ENCODE data around the gene CCDC93.

DNA sequence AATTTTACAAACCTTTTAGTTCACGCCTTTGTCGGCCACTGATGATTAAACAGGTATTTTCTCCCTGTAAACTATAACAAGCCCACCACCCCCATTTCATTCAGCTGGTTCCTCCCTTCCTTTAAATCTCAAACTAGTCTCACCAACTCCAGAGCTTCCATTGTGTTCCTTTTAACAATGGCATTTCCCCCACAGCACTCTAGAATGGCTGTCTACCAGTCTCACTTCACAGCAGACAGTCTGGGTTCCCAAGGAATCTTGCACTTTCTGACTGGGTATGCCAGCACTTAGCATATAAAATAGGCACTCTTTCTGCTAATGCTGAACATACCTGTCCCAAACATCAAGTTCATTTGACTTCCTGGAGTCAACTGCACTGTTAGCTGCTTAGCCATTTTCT lies 75.3 kb downstream of the CCDC93 start:
- TF ChIP-seq POLR2AphosphoS5 (IDR thresholded peaks at IDR 0.05; ENCODE audit: low read depth, low read length), result no peak
- TF ChIP-seq POLR2A (IDR thresholded peaks at IDR 0.05; ENCODE audit: low read depth, low read length), result no peak
